K562 (cell line): Measurements from ENCODE around the gene PNPLA7. TPM values are rescaled to one million over a fixed set of nuclear protein-coding genes. Genes with fewer than 3 reads are reported as not detected.
A peak's percentile ranks its signal among the peaks of the same experiment; 100 is the strongest.

Experiments
- CAMTA2 ChIP-seq: fragments of 250-450 bp; sonication (Bioruptor Pico); conservative IDR thresholded peaks from 2 replicates; pipeline ENCODE4 v1.5.1; 2022
- KAT7 ChIP-seq: sonication (generic); formaldehyde crosslinking; IDR thresholded peaks from 2 replicates; pipeline ENCODE4 v1.8.0; 2022; ENCODE audit warnings: missing genetic modification reagents, mild to moderate bottlenecking, borderline replicate concordance
- MYNN ChIP-seq, 2 experiments: sonication (generic); formaldehyde crosslinking in 1 of 2; IDR thresholded peaks; 2 replicates each; pipeline versions ENCODE4 v1.5.0 to v1.6.1; 2016 to 2020; ENCODE audit warnings: antibody characterized with exemption in 1 of 2, missing genetic modification reagents in 1 of 2
- POLR2G ChIP-seq: fragments of 200-400 bp; formaldehyde crosslinking; IDR thresholded peaks from 2 replicates; pipeline ENCODE4 v1.6.1; 2017; ENCODE audit warnings: low read depth, mild to moderate bottlenecking, antibody characterized with exemption, low read length, moderate library complexity
- RBM14 ChIP-seq: fragments of 200-400 bp; formaldehyde crosslinking; IDR thresholded peaks from 2 replicates; pipeline ENCODE4 v1.6.1; 2018; ENCODE audit warnings: low read depth, mild to moderate bottlenecking, low read length, moderate library complexity, borderline replicate concordance; ENCODE audit not compliant: insufficient read depth
- REST ChIP-seq, 2 experiments: fragments of 450-650 bp; formaldehyde crosslinking in 1 of 2; IDR thresholded peaks; 2 replicates each; pipeline versions ENCODE4 v1.4.0 to v1.6.1; 2014 to 2020; ENCODE audit warnings: mild to moderate bottlenecking in 2 of 2, borderline replicate concordance in 1 of 2, low read depth in 1 of 2
- SMC3 ChIP-seq: conservative IDR thresholded peaks from 2 replicates; pipeline ENCODE4 v1.6.1; 2011; ENCODE audit warnings: low read depth, low read length, improper control_type of control experiment; ENCODE audit not compliant: insufficient read depth
- TCF7 ChIP-seq: sonication (generic); IDR thresholded peaks from 2 replicates; pipeline ENCODE4 v1.6.1; 2016; ENCODE audit warnings: antibody characterized with exemption, borderline replicate concordance
- ZNF133 ChIP-seq: fragments of 250-450 bp; sonication (Bioruptor Pico); IDR thresholded peaks from 2 replicates; pipeline ENCODE4 v1.4.0; 2020; ENCODE audit warnings: mild to moderate bottlenecking
- ZNF217 ChIP-seq: sonication (generic); formaldehyde crosslinking; IDR thresholded peaks from 2 replicates; pipeline ENCODE4 v1.8.0; 2022; ENCODE audit warnings: mild to moderate bottlenecking, missing genetic modification reagents
- ZNF24 ChIP-seq: fragments of 450-650 bp; IDR thresholded peaks from 2 replicates; pipeline ENCODE4 v1.6.1; 2016
- ZNF518B ChIP-seq: fragments of 250-450 bp; sonication (Bioruptor Pico); IDR thresholded peaks from 2 replicates; pipeline ENCODE4 v1.5.0; 2021; ENCODE audit warnings: mild to moderate bottlenecking, moderate library complexity
- polyA plus RNA-seq, 8 experiments: library from polyadenylated mRNA; depleted of rRNA in 4 of 8; stranded (reverse) in 5 of 8; unstranded in 3 of 8; fragments of >200 nt; fragmentation: Nextera tagmentation in 2 of 8; fragmentation: Illumina TruSeq in 1 of 8; extraction: Ambion mirVana in 2 of 8; extraction: Trizol in 1 of 8; gene quantifications; 2 replicates each; pipeline versions ENCODE4 v1.2.1 to v1.2.3, GENCODE V29; 2011 to 2014; ENCODE audit warnings: inconsistent platforms in 1 of 8, missing spikeins in 1 of 8
- total RNA-seq, 7 experiments: library from RNA; depleted of rRNA in 6 of 7; stranded (reverse); fragments of >200 nt in 6 of 7; fragmentation: Illumina TruSeq in 2 of 7; extraction: Trizol in 2 of 7; gene quantifications; 2 replicates each; pipeline versions ENCODE4 v1.2.1 to v1.2.3, GENCODE V29; 2011 to 2021; ENCODE audit warnings: low replicate concordance in 1 of 7

PNPLA7 gene
- total and polyA plus RNA-seq, 9 of the 15 experiments (the other 6 are each of a cell fraction or from before 2014, with no cell fraction given), result 0.01 to 0.85 (median 0.19) TPM; not detected in 1

GRCh38 chr9:137582286-137582860, 32.2 kb upstream of the PNPLA7 start (continued):
- TF ChIP-seq REST (IDR thresholded peaks at IDR 0.05; ENCODE audit: borderline replicate concordance), result peak; percentile 51; the same call in 1 of the 2 replicates
- TF ChIP-seq REST (CRISPR knock-in tag; IDR thresholded peaks at IDR 0.05; ENCODE audit: low read depth), result no peak
- peak; percentile 41; the same call in 1 of the 2 replicates for TF ChIP-seq MYNN (IDR thresholded peaks at IDR 0.05)
- TF ChIP-seq MYNN (CRISPR knock-in tag; IDR thresholded peaks at IDR 0.05), result no peak
- TF ChIP-seq RBM14, result no peak
- no peak for TF ChIP-seq CAMTA2 (CRISPR knock-in tag)
- no peak for TF ChIP-seq ZNF217 (CRISPR knock-in tag)
- no peak for TF ChIP-seq ZNF24
- peak; percentile 29; the same call in 1 of the 2 replicates for TF ChIP-seq SMC3
- TF ChIP-seq ZNF133 (CRISPR knock-in tag), result no peak
- no peak for TF ChIP-seq ZNF518B
- no peak for TF ChIP-seq KAT7 (CRISPR knock-in tag)
- TF ChIP-seq TCF7, result no peak
- peak; percentile 47 for TF ChIP-seq POLR2G
